ENCODE results near the gene ASTN1.

DNA sequence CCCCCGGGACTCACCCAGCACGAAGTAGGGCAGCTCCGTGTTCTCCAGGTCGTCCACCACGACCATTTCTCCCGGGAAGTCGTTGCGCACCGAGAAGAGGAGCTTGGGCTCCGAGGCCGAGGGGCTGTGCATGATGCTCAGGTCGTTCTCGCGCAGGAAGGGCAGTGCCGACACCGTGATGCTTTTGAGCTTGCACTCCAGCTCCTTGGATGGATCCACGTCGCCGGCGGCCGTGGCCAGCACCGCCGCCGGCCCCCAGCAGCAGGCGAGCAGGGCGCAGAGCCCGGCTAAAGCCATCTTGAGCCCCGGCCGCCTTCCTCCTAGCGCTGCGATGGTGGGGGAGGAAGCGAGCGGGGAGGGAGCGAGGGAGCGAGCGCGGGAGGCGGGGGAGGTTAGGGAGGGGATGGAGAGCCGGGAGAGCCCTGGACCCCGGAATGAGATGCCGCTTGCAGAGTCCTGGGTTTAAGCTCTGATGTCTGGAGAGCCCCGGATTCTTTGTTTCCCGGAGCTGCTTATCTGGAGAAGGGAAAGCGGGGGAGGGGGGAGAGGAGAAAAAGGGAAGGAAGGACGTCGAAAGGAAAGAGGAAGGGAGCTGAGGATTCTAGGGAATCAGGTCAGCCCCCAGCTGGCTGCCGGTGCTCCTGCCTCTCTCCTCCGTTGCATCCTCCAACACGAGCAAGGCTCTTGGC is at the start of gene ASTN1:
- TF ChIP-seq ARID3A (IDR thresholded peaks at IDR 0.05; ENCODE audit: borderline replicate concordance, low read depth, low read length) (no peak), NKRF (IDR thresholded peaks at IDR 0.05; ENCODE audit: borderline replicate concordance) (no peak), EP300 (IDR thresholded peaks at IDR 0.05; ENCODE audit: low read length) (no peak), EZH2 (IDR thresholded peaks at IDR 0.05; ENCODE audit: borderline replicate concordance, low read depth, low read length) (no peak), SIN3B (IDR thresholded peaks at IDR 0.05; ENCODE audit: low read depth) (no peak), KLF16 (IDR thresholded peaks at IDR 0.05) (no peak), USF1 (CRISPR knock-in tag; IDR thresholded peaks at IDR 0.05) (no peak), HNRNPLL (IDR thresholded peaks at IDR 0.05; ENCODE audit: low read depth, low read length, poor library complexity, severe bottlenecking) (no peak), POLR2AphosphoS5 (IDR thresholded peaks at IDR 0.05; ENCODE audit: control insufficient read depth, insufficient read depth, low read depth, low read length) (no peak), L3MBTL2 (IDR thresholded peaks at IDR 0.05) (no peak)
- TF ChIP-seq, protein P1, sequence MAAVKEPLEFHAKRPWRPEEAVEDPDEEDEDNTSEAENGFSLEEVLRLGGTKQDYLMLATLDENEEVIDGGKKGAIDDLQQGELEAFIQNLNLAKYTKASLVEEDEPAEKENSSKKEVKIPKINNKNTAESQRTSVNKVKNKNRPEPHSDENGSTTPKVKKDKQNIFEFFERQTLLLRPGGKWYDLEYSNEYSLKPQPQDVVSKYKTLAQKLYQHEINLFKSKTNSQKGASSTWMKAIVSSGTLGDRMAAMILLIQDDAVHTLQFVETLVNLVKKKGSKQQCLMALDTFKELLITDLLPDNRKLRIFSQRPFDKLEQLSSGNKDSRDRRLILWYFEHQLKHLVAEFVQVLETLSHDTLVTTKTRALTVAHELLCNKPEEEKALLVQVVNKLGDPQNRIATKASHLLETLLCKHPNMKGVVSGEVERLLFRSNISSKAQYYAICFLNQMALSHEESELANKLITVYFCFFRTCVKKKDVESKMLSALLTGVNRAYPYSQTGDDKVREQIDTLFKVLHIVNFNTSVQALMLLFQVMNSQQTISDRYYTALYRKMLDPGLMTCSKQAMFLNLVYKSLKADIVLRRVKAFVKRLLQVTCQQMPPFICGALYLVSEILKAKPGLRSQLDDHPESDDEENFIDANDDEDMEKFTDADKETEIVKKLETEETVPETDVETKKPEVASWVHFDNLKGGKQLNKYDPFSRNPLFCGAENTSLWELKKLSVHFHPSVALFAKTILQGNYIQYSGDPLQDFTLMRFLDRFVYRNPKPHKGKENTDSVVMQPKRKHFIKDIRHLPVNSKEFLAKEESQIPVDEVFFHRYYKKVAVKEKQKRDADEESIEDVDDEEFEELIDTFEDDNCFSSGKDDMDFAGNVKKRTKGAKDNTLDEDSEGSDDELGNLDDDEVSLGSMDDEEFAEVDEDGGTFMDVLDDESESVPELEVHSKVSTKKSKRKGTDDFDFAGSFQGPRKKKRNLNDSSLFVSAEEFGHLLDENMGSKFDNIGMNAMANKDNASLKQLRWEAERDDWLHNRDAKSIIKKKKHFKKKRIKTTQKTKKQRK (IDR thresholded peaks at IDR 0.05; ENCODE audit: borderline replicate concordance, low read depth, low read length) = no peak
- TF ChIP-seq, protein P2, sequence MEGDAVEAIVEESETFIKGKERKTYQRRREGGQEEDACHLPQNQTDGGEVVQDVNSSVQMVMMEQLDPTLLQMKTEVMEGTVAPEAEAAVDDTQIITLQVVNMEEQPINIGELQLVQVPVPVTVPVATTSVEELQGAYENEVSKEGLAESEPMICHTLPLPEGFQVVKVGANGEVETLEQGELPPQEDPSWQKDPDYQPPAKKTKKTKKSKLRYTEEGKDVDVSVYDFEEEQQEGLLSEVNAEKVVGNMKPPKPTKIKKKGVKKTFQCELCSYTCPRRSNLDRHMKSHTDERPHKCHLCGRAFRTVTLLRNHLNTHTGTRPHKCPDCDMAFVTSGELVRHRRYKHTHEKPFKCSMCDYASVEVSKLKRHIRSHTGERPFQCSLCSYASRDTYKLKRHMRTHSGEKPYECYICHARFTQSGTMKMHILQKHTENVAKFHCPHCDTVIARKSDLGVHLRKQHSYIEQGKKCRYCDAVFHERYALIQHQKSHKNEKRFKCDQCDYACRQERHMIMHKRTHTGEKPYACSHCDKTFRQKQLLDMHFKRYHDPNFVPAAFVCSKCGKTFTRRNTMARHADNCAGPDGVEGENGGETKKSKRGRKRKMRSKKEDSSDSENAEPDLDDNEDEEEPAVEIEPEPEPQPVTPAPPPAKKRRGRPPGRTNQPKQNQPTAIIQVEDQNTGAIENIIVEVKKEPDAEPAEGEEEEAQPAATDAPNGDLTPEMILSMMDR (IDR thresholded peaks at IDR 0.05 in 2 of 3, conservative IDR thresholded peaks at IDR 0.05 in 1 of 3; ENCODE audit: insufficient read depth in 2 of 3, low read depth in 1 of 3, low read length in 3 of 3) = no peak

Data from K562 (cell line).